ENCODE measurements around the gene SPATA20.

The SPATA20 gene

GRCh38 chr17:50560931-50561745 lies 14.2 kb downstream of the SPATA20 start:
- DNase-seq: no peak

GRCh38 chr17:50561746-50562141 lies 14.8 kb downstream of the SPATA20 start:
- DNase-seq: no peak

GRCh38 chr17:50562242-50563091 lies 15.5 kb downstream of the SPATA20 start:
- DNase-seq: no peak

- DNase-seq: no peak
Measured at GRCh38 chr17:50563092-50563511, 16.1 kb downstream of the SPATA20 start.

GRCh38 chr17:50564916-50565315 lies 17.9 kb downstream of the SPATA20 start:
- DNase-seq: no peak

GRCh38 chr17:50565402-50566350 lies 18.7 kb downstream of the SPATA20 start:
- DNase-seq: peak; percentile 71

DNA sequence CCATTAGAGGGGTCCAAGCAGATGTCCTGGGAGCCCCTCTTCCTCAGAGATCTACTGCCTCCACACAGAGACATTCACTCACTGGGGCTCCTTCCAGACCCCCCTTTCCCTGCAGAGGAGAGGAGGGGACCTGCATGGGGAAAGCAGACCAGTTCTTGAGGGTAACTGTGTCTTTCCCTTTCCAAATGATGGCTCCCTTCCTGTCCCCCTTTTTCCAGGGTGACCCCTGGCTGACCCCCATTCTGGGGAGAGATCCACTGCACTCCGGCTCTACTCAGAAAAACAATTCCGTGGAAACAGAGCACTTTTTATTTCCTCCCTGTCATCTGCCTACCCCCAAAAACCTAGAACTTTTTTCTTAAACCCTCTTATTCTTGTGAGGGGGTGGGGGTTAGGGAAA lies 19.9 kb downstream of the SPATA20 start:
- DNase-seq: no peak

- no peak for DNase-seq
Measured at GRCh38 chr17:50568659-50569058, 21.7 kb downstream of the SPATA20 start.

DNA sequence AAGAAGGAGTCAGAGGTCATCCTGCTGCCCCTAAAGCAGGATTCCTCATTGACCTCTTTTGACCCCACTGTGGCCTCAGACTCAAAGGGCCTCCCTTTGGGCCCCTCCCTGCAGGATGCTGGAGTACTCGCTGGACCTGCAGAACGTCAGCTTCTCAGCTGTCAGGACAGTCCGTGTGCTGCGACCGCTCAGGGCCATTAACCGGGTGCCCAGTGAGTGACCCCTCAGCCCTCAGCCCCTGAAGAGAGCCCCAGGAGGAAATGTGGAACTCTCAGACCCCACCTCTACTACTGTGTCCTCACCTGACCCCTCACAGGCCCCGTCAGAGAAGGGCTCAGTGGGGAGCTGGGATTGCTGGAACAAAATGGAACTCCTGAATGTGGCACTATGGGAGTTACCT lies 22.6 kb downstream of the SPATA20 start:
- DNase-seq: no peak

- DNase-seq: peak; percentile 82
Measured at GRCh38 chr17:50570032-50570431, 23.1 kb downstream of the SPATA20 start.

DNA sequence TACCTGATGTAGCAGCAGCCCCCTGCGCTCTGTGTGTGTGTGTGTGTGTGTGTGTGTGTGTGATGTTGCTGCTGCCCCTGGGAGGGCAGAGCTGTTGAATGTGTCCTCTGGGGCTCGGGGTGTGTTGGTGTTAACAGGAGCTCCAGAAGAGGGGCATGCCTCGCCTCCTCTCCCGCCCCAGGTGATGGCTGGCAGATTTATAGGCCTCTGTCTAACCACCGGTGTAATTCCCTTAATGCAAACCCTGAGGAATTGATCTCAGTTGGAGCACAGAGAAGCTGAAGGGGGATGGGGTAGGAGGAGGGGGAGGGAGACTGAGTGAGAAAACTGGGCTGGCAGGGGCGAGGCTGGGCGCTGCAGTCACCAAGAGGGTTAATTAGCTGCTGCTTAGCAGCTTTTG lies 23.6 kb downstream of the SPATA20 start:
- peak; percentile 82 for DNase-seq

DNA sequence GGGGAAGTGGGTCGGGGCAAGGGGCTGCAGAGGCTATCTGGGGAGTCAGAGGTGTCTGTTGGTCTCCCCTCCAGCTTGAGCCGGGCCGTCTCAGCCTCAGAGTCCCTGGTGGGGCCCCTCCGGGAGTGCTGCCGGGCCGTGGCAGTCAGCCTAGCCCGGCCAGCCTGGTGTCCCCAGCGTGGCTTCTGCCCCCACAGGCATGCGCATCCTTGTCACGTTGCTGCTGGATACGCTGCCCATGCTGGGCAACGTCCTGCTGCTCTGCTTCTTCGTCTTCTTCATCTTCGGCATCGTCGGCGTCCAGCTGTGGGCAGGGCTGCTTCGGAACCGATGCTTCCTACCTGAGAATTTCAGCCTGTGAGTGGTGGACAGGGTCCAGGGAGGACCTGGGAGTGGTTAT lies 24.7 kb downstream of the SPATA20 start:
- DNase-seq: no peak

- DNase-seq: no peak
Measured at GRCh38 chr17:50572541-50572940, 25.6 kb downstream of the SPATA20 start.

GRCh38 chr17:50573866-50574611 lies 27.1 kb downstream of the SPATA20 start:
- no peak for DNase-seq

DNA sequence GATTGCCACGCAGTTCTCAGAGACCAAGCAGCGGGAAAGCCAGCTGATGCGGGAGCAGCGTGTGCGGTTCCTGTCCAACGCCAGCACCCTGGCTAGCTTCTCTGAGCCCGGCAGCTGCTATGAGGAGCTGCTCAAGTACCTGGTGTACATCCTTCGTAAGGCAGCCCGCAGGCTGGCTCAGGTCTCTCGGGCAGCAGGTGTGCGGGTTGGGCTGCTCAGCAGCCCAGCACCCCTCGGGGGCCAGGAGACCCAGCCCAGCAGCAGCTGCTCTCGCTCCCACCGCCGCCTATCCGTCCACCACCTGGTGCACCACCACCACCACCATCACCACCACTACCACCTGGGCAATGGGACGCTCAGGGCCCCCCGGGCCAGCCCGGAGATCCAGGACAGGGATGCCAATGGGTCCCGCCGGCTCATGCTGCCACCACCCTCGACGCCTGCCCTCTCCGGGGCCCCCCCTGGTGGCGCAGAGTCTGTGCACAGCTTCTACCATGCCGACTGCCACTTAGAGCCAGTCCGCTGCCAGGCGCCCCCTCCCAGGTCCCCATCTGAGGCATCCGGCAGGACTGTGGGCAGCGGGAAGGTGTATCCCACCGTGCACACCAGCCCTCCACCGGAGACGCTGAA lies 28.7 kb downstream of the SPATA20 start:
- DNase-seq: no peak

GRCh38 chr17:50576864-50577263 lies 29.9 kb downstream of the SPATA20 start:
- DNase-seq: no peak

GRCh38 chr17:50577451-50577954 lies 30.5 kb downstream of the SPATA20 start:
- DNase-seq: no peak

GRCh38 chr17:50578173-50578572 lies 31.2 kb downstream of the SPATA20 start:
- no peak for DNase-seq

DNA sequence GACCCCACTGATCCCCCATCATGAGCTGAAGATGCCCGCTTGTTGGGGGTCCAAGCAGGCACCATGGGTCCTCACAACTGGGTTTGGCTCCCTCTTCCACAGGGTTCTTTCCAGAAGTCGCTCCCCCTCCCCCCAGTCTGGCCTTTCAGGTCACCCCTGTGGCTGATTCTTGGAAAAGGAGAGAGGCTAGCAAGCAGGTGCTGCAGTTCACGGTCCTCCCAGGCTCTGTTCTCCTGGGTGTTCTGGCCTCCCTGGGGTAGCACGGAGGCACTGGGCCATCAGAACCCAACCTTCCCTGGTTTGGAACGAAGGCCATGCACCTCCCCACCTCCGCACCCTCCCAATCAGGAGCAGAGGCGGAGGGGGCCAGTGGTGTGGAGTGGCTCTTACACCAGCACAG lies 32.4 kb downstream of the SPATA20 start:
- no peak for DNase-seq

DNA sequence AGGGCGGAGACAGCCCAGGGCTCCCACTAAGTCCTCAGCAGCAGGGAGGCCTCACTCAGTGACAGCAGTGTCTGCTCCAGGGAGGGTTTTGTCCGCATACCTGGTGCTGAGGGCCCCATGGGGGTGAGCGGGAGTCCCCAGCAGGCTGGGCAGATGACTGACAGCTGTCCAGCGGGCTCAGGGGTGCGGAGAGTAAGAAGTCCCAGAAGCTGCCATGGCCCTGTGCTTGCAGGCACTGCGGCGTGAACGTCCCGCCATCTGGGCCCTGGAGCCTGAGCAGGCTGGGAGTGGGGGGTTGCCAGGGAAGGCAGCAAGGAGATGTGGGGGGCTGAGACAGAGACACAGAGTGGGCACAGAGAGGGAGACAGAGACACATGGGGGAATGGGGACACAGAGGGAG lies 33.7 kb downstream of the SPATA20 start:
- DNase-seq: no peak

DNA sequence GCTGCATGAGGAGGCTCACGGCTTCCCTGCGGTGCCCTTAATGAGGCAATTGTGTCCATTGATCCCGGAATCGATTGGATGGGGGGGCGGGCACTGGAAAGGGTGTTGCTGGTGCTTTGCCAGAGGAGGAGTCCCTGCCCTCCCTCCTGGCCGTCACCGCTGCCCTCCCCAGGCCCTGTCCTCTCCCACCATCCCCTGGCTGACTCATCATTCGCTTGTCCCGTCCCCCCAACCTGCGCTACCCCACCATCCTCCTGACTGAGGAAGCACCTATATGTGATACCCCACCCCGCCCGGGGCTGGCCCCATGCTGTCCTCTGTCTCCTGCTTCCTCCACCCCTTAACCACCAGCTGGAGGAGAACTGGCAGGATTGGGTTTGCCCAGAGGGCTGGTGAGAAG lies 34.3 kb downstream of the SPATA20 start:
- no peak for DNase-seq
